Fibroblast of skin of left quadriceps (primary cell): ENCODE results near the gene TNS1.
A peak's percentile ranks its signal among the peaks of the same experiment; 100 is the strongest.
"Not testable (repeated sequence)": the region's sequence is repeated elsewhere in the genome, so short reads cannot be mapped to it uniquely, and the experiment has no call there.

Experiments used
- DNase-seq, 2 experiments: peaks; one replicate each; pipeline ENCODE4 v3.0.0-alpha.2; 2013; ENCODE audit warnings: low read depth in 2 of 2

The TNS1 gene

DNA sequence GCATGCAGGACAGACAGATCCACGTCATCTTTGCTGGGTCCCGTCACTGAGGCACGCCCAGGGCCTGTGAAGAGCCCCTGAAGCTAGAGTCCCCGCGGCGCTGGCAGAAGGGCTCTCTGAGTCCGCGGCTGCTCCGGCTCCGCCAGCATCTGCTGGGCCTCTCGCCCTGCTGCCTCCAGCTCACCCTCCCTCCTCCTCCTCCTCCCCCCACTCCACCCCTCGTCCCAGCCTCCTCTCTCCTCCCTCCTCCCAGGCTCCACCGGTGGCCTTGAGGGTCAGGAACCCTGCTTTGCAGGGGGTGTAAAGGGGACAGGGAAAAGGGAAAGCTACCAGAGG is at the start of gene TNS1:
TSS of gene TNS1 (minus strand) at position 151 of the 336 bp plus-strand sequence. CDS start at position 28, 123 bp downstream.
- DNase-seq, result no peak

DNA sequence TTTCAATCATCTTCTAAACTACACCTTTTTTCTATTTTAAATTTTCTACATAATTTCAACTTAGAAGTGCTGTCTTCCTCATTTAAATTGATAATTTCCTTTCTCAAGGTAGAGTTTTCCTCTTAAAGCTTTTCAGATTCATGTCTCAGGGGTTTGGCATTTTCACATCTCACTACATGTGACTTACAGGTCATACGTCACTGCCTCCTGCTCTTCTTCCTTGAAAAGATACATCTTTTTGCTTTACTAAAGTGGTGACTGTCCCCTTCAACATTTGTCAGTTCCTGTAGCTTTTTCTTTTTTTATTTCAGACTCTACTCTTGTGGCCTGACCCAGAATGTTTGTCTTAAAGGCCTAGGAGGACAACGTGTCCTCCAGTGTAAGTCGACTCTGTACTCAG is 49.1 kb upstream of the TNS1 start:
- DNase-seq, result no peak

DNA sequence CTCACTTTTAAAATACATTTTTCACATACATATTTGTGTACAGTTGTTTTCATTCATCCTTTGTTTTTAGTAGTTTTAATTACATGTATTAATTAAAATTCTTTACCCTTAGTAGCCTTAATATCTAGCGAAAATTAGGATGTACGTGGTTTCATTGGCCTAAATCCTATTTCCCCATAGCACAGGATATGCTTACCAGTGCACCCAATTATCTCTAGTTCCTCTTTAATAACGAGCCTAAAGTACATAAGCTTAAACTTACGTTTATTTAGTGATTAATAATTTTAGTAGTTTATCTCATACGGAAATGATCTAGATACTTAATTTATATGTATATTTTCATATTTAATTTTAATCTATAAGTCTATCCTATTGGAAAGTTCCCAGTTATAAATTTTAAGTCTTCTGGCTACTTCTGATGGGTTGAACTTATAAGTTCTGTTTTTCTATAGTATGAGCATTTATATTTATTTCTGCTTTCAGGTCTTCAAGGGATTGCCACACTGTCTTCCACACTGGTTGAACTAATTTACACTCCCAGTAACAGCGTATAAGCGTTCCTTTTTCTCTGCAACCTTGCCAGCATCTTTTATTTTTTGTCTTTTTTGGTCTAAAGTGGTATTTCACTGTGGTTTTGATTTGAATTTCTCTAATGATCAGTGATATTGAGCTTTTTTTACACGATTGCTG is 44.9 kb upstream of the TNS1 start:
- DNase-seq, result no peak

DNA sequence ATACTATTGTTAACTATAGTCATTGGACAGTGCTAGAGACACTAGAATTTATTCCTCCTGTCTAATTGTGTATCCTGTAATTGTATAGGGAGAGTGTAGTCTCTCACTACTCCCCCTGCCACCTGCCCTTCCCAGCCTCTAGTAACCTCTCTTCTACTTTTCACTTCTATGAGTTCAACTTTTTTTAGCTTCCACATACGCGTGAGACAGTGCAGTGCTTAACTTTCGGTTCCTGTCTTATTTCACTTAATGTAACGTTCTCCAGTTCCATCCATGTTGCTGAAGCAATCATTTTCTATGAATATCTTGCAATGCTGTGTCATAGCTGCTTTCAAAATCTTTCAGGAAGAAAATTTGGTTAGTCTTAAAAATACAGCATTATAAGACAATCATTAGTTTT is 43.4 kb upstream of the TNS1 start:
- DNase-seq, result no peak

DNA sequence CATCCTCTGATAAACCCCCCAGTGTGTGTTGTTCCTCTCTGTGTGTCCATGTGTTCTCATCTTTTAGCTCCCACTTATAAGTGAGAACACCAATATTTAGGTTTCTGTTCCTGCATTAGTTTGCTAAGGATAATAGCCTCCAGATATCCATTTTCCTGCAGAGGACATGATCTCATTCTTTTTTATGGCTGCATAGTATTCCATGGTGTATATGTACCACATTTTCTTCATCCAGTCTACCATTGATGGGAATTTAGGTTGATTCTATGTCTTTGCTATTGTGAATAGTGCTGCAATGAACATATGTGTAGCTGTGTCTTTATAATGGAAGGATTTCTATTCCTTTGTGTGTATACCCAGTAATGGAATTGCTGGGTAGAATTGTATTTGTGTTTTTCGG is 41.8 kb upstream of the TNS1 start:
- not testable (repeated sequence) for DNase-seq

DNA sequence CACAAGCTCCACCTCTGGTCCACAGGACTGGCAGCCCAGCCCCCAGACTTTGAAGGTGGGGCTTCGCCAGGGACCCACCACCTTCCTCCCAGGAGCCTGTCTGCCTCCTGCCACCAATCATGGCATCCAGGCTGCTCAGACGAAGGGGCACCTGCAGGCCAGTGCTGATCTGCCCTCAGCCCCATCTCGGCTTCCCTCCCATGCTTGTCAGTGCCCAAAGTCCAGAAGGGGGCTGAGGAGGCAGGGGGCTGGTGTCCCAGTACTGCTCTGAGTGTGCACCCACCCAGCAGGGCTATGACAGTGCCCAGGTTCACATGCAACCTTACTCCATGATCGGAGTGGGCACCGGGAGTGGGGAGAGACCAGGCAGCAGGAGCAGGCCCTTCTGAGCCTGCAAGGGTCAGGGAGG is 40.9 kb upstream of the TNS1 start:
- no peak for DNase-seq

DNA sequence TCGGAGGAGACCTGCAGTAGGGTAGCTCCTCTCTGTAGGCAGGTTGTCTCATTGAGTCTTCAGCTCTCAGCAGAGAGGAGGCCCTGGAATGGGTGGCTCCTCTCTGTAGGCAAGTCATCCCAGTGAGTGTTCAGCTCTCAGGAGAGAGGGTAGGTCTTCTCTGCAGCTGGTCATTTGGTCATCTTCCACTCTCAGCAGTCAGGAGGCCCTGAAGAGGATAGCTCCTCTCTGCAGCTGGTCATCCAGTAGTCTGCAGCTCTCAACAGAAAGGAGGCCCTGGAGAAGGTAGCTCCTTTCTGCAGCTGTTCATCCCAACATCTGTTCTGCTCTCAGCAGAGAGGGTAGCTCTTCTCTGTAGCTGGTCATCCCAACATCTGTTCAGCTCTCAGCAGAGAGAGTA is 40.3 kb upstream of the TNS1 start:
- DNase-seq, result no peak

DNA sequence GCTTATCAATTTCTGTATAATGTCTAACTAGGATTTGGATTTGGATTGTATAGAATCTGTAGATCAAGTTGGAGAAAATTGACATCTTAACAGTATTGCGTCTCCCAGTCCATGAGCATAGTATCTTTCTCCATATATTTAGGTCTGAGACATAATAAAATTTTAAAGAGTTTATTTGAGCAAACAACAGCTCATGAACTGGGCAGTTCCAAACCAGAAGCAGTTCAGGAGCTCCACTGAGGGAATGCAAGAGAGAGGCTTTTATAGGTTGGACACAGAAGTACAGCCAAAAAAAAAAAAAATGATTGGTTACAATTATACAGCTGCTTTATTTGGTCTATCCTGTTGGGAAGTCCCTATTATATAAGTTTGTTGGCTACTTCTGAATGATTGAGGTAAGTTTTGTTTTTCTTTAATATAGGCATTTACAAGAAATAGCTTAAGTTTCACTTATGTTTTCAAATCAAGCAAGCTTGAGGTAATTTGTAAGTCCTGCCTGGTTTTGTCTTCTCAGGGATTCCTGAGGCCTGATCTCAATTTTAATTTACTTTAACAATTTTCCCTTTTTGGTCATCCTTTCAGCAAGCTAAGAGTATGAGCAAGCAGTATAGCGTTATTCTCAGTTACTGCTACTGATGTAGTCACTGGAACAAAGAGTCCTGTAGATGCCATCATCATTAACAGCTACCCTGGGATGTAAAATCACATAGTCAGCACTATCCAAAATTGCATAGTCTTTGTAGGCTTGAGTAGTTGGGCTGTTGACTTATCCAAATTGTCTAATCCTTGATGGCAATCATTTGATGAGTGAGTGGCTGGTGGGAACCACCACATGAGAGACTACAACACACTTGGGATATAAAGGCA is 38.7 kb upstream of the TNS1 start:
- no peak for DNase-seq

DNA sequence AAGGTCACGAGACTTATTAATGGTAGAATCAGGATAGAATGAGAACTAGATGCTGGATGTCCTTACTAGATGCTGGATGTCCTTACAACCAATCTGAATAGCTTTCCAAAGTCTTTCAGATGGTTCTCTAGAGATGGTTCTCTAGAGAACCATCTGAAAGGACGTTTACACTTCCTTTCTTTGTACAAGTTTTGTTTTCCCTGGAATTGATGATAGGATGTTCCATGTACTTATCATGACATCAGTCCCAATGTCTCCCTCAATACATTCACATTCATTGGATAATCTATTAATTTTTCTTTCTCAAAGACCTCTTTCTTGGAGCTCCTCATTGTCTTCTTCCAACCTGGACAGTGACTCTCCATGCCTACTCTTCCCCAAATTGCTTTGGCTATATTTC is 38.1 kb upstream of the TNS1 start:
- no peak for DNase-seq

DNA sequence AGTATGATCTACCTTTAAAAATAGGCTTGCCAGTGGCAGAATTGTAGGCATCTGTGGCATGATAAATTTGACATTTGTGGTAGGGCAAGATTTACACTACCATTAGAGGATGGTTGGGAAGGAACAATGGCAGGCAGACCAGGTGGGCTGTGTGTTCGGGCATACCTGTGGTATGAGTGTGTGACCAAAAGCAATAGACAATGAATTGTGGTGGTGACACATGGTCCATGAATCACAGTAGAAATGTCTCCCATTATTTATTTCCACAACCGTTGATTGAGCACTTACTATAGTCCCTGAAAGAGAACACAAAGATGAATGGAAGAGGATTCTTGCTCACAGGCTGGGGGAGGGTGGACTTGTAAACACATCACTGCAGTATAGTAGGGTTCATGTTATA is 36.4 kb upstream of the TNS1 start:
- no peak for DNase-seq

DNA sequence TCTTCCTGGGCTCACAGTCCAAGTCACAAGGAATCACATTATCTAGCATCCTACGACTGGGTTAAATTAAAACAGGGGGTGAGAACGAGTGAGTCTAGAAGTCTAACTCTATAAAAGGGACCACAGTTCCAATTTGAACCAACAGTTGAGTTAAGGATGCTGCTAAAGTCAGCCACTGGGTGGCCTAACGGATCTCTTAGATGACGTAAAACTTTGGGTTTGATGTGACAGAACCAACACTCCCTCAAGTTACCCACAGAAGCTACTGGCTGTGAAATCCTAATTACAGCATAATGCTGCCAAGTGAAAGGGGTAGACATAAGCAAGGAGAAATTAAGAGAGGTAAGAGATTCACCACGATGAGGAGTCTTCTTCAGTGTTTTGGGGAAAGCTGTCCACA is 33.6 kb upstream of the TNS1 start:
- DNase-seq, result no peak

DNA sequence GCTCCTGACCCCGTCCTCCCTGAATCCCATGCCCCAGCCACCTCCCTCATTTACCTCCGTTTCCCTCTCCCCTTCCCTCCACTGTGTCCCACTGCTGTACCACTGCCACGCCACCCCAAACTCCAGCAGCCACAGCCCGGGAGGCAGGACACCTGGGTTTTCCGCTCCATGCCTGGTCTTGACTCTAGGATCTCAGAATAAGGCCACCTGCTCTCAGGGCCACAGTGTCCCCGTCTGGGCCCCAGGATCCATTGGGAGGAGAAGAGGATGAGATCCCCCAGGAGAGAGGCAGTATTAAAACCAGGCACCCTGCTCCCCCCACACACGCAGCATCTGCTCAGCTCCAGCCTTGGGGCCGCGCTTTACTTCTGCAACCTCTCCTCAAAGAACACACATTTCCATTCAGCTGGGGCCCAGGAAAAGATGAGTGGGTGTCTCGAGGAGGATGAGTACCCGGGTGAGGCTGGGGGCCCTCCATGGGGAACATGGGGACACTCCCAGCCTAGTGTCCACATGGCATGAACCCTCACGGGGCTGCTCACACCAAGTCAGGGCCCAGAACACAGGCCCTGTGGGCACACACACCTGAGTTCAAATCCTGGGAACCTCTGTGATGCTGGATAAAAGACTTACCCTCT is 32.8 kb upstream of the TNS1 start:
- no peak for DNase-seq

DNA sequence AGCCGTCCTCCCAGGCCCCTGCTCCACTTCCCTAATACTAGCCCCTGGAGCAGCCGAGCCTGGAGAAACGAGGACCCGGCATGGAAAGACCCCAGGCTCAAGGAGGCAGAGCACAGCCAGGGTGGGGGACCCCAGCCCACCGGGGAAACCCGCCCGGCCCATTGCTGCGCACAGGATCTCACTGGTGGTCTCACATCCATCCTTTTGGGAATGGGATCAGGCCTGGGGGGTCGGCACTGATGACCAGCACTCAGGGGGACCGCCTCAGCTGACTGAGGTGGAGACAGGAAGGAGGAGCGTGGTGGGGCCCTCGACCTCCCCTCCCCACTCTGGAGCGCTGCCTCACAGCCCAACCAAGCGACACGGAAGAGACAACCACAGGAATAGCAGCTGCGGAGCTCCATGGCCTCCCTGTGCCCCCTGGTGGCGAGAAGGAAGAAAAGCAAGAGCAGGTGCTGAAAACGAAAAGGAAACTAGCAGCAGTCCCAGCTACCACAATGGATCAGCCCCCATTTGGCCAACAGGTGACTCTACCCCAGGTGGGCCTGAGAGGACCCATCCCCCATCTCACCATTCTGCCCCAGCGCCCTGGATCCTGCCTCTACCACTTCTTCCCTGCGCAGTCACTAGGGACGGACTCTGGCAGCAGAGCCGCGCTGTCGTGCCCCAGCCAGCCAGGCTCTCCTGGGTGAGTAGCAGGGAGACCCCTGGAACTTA is 31.9 kb upstream of the TNS1 start:
- DNase-seq, result peak; percentile 43 to 50

DNA sequence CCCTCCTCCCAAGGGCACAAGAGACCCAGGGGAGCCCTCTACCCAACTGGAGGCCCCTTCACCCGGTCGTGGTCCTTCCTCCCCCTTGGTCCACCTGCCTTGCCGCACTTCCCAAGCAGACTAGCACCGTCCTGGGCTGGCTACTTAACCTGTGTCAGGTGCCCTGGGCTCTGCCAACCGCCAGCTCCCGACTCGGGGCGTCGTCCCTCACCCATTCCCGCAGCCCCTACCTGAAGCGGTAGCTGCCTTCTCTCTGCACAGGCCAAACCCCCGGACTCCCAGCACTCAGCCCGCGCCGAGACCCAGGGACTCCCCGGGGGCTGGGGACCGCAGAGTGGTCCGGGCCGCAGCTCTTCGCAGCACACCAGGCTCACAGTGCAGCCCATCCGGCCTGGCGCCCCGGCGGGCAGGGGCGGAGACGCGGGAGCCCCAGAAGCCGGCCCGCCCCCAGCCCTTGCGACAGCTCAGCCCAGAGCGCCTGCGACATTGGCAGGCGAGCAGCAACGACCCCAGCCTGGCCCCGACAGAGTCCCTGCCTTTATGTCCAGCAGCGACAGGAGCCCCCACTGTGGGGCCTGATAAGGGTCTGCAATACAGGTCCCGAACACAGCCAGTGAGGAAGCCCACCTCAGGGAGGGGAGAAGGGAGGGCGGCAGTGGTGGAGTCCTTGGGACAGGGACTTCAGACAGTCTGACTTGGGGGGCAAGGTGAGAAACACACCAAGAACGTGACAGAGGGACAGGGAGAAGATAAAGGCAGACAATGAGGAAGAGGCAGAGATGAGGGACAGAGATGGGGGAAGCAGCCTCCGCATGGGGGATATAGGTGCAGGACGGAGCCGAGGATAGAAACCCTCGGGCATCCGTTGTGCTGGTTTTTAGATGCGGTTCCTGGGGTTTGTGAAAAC is 31.0 kb upstream of the TNS1 start:
- no peak for DNase-seq

DNA sequence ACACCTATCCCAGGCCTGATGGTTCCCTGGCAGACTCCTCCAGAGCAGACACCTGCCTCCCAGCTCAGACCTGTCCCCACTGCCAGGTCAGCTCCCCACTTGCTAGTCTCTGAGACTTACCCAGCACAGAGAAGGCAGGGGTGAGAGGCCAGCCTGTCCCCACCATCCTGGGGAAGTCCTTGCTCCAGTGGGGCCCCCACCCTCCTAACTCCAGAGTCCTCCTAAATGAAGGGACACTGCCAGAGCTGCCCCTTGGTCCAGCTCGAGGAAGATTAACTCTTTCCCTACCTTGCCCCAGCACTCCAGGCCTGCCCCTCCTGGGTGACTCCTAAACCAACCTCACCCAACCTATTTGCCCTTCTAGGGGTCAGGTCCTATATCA is 30.4 kb upstream of the TNS1 start:
- no peak for DNase-seq

DNA sequence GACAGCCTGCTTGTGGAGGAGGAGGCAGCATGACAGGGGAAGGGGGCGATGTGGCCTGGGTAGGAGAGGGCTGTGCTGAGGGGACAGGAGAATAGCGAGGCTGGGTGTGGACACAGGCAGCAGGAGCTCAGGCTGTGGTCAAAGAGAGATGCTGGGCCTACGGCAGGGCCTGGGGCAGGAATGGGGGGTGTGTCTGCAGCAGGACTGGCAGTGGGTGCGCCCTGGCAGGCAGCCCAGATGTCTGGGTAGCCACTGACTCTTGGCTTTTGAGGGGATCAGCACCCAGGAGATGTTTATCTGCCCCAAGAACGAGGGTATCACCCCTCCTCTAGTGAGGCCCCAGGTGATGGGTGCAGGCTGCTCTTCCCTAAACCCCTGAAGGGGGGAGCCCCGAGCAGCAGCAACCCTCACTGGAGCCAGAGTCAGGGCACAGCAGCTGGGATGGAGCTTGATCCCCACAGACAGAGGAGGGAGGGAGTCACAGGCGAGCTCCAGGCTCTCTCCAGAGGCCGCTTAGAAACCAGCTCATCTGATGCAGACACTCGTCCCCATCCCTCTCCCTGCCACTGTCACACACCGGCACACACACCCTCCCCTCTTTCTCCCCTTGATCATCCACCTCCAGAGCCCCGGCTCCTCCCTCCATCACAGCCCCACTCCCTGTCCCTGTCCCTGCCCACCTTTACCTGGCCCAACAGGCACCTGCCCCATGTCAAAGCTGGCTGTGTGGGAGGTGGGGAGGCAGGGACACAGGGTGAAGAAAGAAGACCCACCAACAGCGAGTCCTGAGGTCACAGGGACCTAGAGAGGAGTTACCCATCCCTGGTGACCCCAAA is 29.8 kb upstream of the TNS1 start:
- DNase-seq, result no peak

DNA sequence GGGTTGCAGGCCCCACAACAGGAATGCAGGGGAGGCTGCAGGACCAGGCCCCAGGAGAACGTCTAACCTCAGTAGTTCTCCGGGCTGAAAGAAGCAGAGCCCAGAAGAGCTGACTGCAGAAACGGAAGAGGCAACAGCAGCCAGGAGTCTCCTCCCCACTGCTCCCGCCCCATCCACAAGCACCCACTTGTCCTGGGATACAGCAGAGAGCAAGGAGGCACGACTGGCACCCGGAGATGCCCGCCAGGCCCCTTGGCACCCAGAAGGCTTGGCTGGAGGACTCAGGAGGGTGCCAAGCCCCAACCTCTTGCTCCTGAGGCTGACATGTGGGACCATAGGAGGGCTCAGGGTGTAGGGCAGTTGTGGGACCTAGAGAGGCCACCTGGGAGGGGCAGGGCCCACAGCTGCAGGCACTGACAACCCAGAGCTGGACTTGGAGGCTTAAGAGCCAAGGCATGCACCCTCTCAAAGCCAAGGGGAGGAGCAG is 29.0 kb upstream of the TNS1 start:
- DNase-seq, result no peak

DNA sequence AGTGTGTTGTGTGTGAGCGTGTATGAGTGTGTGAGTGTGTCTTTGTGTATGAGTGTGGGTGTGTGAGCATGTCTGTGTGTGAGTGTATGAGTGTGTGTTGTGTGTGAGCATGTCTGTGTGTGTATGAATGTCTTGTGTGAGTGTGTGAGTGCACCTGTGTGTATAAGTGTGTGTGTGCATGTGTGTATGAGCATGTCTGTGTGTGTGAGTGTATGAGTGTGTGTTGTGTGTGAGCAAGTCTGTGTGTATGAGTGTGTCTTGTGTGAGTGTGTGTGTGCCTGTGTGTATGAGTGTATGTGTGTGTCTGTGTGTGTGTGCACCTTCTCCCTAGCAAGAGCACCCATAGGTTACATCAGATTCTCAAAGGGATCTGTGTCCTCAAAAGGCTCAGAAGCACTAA is 28.5 kb upstream of the TNS1 start:
- DNase-seq, result no peak

DNA sequence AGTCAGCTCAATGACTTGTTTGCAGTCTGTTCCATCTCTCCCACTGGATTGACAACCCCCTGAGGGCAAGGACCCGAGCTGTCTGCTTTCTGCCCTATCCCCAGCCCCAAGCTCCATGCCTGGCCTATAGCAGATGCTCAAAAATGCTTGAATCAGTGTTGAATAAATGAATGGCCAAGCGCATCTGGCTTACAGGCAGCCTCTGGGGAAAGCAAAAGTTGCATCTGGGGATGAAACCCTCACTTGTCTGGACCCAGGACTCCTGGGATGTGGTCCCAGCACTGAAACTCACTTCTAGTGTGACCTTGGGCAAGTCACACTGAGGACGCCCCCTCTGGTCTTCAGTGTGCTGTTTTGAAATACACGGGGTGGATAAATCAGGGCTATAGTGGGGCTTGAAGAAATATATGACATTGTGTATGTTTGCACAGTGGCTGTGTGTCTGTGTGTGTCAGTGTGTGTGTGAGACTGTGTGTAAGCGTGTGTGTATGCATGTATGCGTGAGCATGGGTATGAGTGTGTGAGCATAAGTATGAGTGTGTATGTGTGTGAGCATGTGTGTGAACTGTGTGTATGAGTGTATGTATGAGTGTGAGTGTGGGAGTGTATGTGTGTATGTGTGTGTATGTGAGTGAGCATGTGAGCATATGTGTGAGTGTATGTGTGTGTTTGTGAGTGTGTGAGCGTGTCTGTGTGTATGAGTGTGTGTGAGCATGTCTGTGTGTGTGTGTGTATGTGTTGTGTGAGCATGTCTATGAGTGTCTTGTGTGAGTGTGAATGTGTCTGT is 27.8 kb upstream of the TNS1 start:
- no peak for DNase-seq
